Esophagus squamous epithelium (tissue), 5 donors: ENCODE data around the gene GRK6. TPM values are rescaled to one million over a fixed set of nuclear protein-coding genes. Genes with fewer than 3 reads are reported as not detected.
A peak's percentile ranks its signal among the peaks of the same experiment; 100 is the strongest.

ENCODE experiments used
- DNase-seq: peaks from one replicate; lab custom pipeline; 2025; lab: John Stamatoyannopoulos, UW
- H3K27ac ChIP-seq, 4 donors: fragments of 200-600 bp; sonication (generic); one replicate each; pipeline ENCODE4 v1.5.1; 2016 to 2019; ENCODE audit warnings: mild to moderate bottlenecking in 1 of 4
- H3K27me3 ChIP-seq, 4 donors: fragments of 200-600 bp; sonication (generic); 1 replicate in 3 of 4; 2 replicates in 1 of 4; pipeline versions ENCODE4 v1.5.1 to v1.6.0; 2017 to 2021; ENCODE audit warnings: antibody characterized with exemption in 1 of 4
- H3K36me3 ChIP-seq, 3 donors: fragments of 200-600 bp; sonication (generic); one replicate each; pipeline ENCODE4 v1.5.1; 2016 to 2019
- H3K4me1 ChIP-seq, 3 donors: fragments of 200-600 bp; sonication (generic); one replicate each; pipeline ENCODE4 v1.5.1; 2017 to 2019
- H3K4me3 ChIP-seq, 4 donors: fragments of 200-600 bp; sonication (generic); 1 replicate in 3 of 4; 2 replicates in 1 of 4; pipeline ENCODE4 v1.5.1; 2016 to 2019; ENCODE audit warnings: mild to moderate bottlenecking in 2 of 4, moderate library complexity in 1 of 4
- H3K9me3 ChIP-seq, 3 donors: fragments of 200-600 bp; sonication (generic); one replicate each; pipeline ENCODE4 v1.5.1; 2016 to 2019
- POLR2A ChIP-seq, 4 donors: fragments of 450-650 bp; IDR thresholded peaks; one replicate each; pipeline ENCODE4 v1.6.1; 2017; ENCODE audit warnings: antibody characterized with exemption in 4 of 4, mild to moderate bottlenecking in 4 of 4, moderate library complexity in 3 of 4
- WGBS, 2 donors: methylation state at CpG; one replicate each; pipeline ENCODE4 v1.1.5; 2018; 5-methylcytosine and 5-hydroxymethylcytosine counted together
- intact Hi-C: fragments of 100-400 bp; cut with DNase I; formaldehyde crosslinking; loops from one replicate; pipeline ENCODE4 v1.15.0; 2022
- total RNA-seq, 4 donors: library from RNA; depleted of rRNA; stranded (reverse); fragments of >200 nt; gene quantifications; one replicate each; pipeline ENCODE4 v1.1.0, GENCODE V29; 2016
- TF ChIP-seq, protein P1 (sequence below), 6 experiments: fragments of 450-650 bp in 4 of 6; fragments of 200-600 bp in 2 of 6; sonication (generic) in 2 of 6; IDR thresholded peaks; one replicate each; pipeline ENCODE4 v1.5.1; 2016 to 2019; ENCODE audit warnings: antibody characterized with exemption in 6 of 6, mild to moderate bottlenecking in 4 of 6, moderate library complexity in 4 of 6
- donor health status: DM: yes; HTN: yes; CAD: no.

The GRK6 gene
- total RNA-seq, 4 donors from 2014 or later: 24.6 to 39.7 (median 29.5) TPM

DNA sequence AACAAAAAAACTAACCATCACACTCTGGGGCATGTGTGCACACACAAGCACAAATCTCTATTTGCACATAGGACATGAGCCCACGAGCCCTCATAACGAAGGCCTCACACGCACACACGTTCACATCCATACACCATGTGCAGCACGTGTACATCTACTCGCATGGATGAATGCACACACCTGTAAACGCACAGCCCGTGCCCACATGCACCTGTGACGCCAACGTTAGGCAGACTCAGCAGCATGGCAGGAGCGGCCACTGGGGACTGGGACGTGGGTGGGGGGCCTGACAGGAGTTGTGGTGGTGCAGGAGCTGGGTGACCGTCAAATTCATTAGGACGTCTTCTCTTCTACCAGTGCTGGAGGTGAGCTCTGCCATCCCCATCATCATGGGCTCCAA lies 39.1 kb upstream of the GRK6 start:
- WGBS, 2 donors: 85 to 98% methylated on average over 9 to 12 of the region's 14 CpGs
- H3K9me3 ChIP-seq: no peaks in the 10 kb centered on the region
- intact Hi-C loops: no loop called here
- no peak for DNase-seq
- peaks cover 0 to 11% (median 0%) of the 10 kb centered on the region in 4 donors for H3K27me3 ChIP-seq
- peaks cover 32 to 78% (median 47%) of the 10 kb centered on the region in 3 donors for H3K4me1 ChIP-seq
- no peak overlapping the region for H3K4me3 ChIP-seq
- no peaks in the 10 kb centered on the region for H3K36me3 ChIP-seq
- TF ChIP-seq, protein P1, sequence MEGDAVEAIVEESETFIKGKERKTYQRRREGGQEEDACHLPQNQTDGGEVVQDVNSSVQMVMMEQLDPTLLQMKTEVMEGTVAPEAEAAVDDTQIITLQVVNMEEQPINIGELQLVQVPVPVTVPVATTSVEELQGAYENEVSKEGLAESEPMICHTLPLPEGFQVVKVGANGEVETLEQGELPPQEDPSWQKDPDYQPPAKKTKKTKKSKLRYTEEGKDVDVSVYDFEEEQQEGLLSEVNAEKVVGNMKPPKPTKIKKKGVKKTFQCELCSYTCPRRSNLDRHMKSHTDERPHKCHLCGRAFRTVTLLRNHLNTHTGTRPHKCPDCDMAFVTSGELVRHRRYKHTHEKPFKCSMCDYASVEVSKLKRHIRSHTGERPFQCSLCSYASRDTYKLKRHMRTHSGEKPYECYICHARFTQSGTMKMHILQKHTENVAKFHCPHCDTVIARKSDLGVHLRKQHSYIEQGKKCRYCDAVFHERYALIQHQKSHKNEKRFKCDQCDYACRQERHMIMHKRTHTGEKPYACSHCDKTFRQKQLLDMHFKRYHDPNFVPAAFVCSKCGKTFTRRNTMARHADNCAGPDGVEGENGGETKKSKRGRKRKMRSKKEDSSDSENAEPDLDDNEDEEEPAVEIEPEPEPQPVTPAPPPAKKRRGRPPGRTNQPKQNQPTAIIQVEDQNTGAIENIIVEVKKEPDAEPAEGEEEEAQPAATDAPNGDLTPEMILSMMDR (IDR thresholded peaks at IDR 0.05): no peak
- TF ChIP-seq POLR2A (IDR thresholded peaks at IDR 0.05): no peak
- peak overlapping the region in 2 of 4 donors; percentile 88 to 89 for H3K27ac ChIP-seq

DNA sequence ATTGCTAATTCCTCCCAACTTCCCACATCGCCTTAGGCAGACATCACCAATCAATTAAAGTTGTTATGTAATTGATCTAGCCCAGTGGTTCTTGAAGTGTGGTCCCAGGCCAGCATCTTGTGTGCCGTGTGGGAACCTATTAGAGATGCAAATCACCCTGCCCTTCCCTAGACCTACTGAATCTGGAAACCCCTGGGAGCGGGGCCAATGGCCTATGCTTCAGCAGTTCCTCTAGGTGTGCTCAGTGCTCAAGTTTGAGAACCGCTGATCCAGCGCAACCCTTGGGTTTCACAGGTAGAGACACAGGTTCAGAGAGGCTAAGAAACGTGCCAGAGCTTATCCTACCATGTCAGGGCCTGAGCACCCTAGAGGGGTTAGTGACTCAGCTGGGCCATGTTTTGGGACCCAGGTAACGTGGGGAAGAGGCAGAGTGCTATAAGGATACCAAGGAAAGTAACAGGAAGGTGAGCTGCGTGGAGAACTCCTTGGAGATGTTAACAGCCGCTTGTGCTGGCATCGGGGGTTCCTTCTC lies 37.9 kb upstream of the GRK6 start:
- no peak for TF ChIP-seq POLR2A (IDR thresholded peaks at IDR 0.05)
- TF ChIP-seq, protein P1 (IDR thresholded peaks at IDR 0.05): no peak
- H3K36me3 ChIP-seq: no peaks in the 10 kb centered on the region
- no peaks in the 10 kb centered on the region for H3K9me3 ChIP-seq
- peaks cover 32 to 66% (median 47%) of the 10 kb centered on the region in 3 donors for H3K4me1 ChIP-seq
- peak overlapping the region; percentile 77 to 89 (median 84) for H3K27ac ChIP-seq
- no peak for DNase-seq
- 38 to 44% methylated on average over 7 of the region's 10 CpGs for WGBS, 2 donors
- intact Hi-C loops: no loop called here
- peaks cover 0 to 9% (median 0%) of the 10 kb centered on the region in 4 donors for H3K27me3 ChIP-seq
- H3K4me3 ChIP-seq: peak overlapping the region in 2 of 4 donors; percentile 1 to 40

DNA sequence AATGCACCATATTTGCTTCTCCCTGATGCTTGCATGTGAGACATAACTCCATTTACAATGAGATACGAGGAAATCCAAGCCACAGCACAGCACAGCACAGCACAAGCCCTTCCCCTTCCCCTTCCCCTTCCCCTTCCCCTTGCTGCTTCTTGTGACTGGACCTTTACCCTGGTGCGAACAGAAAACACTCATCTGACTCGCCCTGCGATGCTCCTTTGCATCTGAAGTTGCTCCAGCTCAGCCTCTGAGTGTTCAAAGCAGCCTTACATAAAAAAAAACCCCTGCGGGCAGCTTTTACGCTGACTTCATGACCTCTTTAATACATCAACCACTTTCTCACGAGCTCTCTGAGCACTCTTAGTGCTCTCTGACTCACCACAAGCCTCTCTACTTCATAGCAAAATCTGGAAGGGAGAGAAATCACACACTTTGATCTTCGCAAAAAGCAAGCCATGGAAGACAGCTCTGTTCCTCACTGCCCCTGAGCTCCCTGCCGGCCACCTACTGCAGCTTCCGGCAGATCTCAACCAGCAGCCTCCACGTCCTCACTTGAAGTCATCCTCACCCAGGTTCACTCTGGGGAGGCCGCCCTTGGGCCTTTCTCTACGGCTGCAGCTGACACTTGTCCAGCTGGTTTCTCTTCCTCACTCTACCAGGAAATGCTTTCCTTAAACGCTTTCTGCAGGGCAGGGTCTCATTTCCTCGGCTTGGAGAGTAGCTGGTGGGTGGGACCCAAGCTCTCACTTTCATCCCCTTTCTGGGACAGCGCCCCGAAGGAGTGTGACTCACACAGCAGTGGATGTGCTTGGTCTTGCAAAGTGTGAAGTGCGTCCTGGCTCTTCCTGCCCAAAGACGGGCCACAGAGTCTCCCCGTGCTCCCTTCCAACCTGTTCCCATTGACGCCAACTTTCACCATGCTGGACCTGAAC lies 37.0 kb upstream of the GRK6 start:
- Histone ChIP-seq H3K4me1 (peaks cover 32 to 65% (median 47%) of the 10 kb centered on the region in 3 donors), H3K27ac (peak overlapping the region; percentile 77 to 89 (median 84)), H3K27me3 (peaks cover 0 to 7% (median 0%) of the 10 kb centered on the region in 4 donors), H3K4me3 (peak overlapping the region in 3 of 4 donors; percentile 1 to 40 (median 14)), H3K36me3 (no peaks in the 10 kb centered on the region), H3K9me3 (no peaks in the 10 kb centered on the region)
- TF ChIP-seq, protein P1 (IDR thresholded peaks at IDR 0.05): no peak
- no peak for TF ChIP-seq POLR2A (IDR thresholded peaks at IDR 0.05)
- no peak for DNase-seq
- 14 to 16% methylated on average over 13 to 16 of the region's 21 CpGs for WGBS, 2 donors
- intact Hi-C loops: loop anchor here (5.0 to 10.0 kb wide), 2 partner anchors 75 to 113 kb away; partner anchors contain the start of gene MXD3

DNA sequence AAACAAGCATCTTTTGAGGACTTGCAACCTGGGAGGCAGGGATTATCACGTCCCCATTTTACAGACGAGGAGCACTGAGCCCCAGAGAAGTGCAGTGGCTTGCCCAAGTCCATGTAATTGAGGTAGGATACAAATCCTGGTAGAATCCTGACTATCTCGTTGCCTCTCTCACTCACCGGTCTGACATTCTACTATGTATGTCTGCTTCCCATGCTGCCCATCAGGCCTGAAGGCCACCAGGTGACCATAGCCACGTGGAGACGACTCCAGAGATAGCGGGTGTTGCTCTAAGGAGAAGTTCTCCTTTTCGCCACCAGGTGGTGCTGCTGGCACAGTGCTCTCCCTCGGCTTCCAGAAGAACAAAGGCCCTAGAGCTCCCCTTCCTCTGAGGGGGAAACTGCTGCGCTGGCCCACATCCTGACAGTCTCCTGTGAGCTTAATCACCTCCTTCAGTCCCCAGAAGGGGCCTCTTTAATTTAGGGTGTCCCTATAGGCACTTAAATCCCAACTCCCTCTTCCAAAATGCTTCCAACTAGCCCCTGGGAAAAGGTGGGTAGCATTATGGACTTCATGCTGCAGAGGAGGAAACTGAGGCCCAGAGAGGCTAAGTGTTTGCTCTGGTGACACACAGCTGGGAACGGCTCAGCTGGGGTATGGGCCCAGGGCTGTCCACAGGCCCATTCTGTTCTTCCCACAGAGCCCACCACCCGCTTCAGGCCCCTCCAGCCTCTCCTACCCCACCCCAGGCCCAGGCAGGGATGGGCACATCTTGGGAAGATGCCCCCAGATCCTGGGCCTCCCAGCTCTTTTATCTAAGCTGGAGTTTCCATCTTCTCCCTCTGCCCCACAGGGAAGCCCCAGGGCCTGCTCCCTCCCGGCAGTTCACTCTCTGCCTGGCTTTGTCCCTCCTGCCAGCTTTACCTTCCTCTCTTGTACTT lies 35.8 kb upstream of the GRK6 start:
- Histone ChIP-seq H3K27ac (peak overlapping the region; percentile 77 to 89 (median 84)), H3K4me3 (peak overlapping the region in 1 of 4 donors; percentile 40), H3K36me3 (no peaks in the 10 kb centered on the region), H3K27me3 (peaks cover 0 to 7% (median 0%) of the 10 kb centered on the region in 4 donors), H3K4me1 (peaks cover 32 to 57% (median 47%) of the 10 kb centered on the region in 3 donors), H3K9me3 (no peaks in the 10 kb centered on the region)
- no peak for DNase-seq
- TF ChIP-seq POLR2A (IDR thresholded peaks at IDR 0.05): no peak
- TF ChIP-seq, protein P1 (IDR thresholded peaks at IDR 0.05): peak; percentile 98 to 100 (median 99)
- intact Hi-C loops: loop anchor here (5.0 to 10.0 kb wide), 2 partner anchors 76 to 112 kb away; partner anchors contain the start of gene MXD3
- WGBS, 2 donors: 16 to 20% methylated on average over 8 to 11 of the region's 13 CpGs
